PFSK-1 (cell line): ENCODE measurements around the gene AUH.

Source experiments
- FOXP2 ChIP-seq: optimal IDR thresholded peaks from 2 replicates; pipeline ENCODE3; 2011; ENCODE audit warnings: borderline replicate concordance, control low read depth, inconsistent platforms; ENCODE audit not compliant: insufficient read depth; ENCODE audit errors: extremely low read length, extremely low read depth
- POLR2AphosphoS5 ChIP-seq: IDR thresholded peaks from 2 replicates; pipeline ENCODE4 v1.6.1; 2012; ENCODE audit warnings: low read depth, mild to moderate bottlenecking, control low read depth, low read length, moderate library complexity
- REST ChIP-seq, 2 experiments: IDR thresholded peaks; 2 replicates each; pipeline versions ENCODE4 v1.6.1 to v1.8.0; 2011 to 2012; ENCODE audit warnings: low read depth in 2 of 2, low read length in 2 of 2, control low read depth in 1 of 2, inconsistent platforms in 1 of 2, mild to moderate bottlenecking in 1 of 2, moderate library complexity in 1 of 2; ENCODE audit not compliant: insufficient read depth in 1 of 2
- SIN3A ChIP-seq: IDR thresholded peaks from 2 replicates; pipeline ENCODE4 v1.6.1; 2012; ENCODE audit warnings: mild to moderate bottlenecking, low read length, moderate library complexity, borderline replicate concordance; ENCODE audit not compliant: insufficient read depth
- TAF1 ChIP-seq: IDR thresholded peaks from 2 replicates; pipeline ENCODE4 v1.6.1; 2012; ENCODE audit warnings: low read length, control low read depth, borderline replicate concordance; ENCODE audit not compliant: insufficient read depth

Gene AUH

GRCh38 chr9:91177661-91178280 is 183.9 kb downstream of the AUH start:
- TF ChIP-seq TAF1 (no peak), FOXP2 (no peak), POLR2AphosphoS5 (no peak), REST (IDR thresholded peaks at IDR 0.05; ENCODE audit: insufficient read depth in 1 of 2, low read depth in 2 of 2, low read length in 2 of 2) (no peak), SIN3A (no peak)

- no peak for TF ChIP-seq POLR2AphosphoS5
Measured at GRCh38 chr9:91177081-91177480, 184.6 kb downstream of the AUH start.

- TF ChIP-seq SIN3A (no peak), TAF1 (no peak), REST (IDR thresholded peaks at IDR 0.05; ENCODE audit: insufficient read depth in 1 of 2, low read depth in 2 of 2, low read length in 2 of 2) (no peak), POLR2AphosphoS5 (no peak), FOXP2 (no peak)
Measured at GRCh38 chr9:91176426-91176825, 185.3 kb downstream of the AUH start.

DNA sequence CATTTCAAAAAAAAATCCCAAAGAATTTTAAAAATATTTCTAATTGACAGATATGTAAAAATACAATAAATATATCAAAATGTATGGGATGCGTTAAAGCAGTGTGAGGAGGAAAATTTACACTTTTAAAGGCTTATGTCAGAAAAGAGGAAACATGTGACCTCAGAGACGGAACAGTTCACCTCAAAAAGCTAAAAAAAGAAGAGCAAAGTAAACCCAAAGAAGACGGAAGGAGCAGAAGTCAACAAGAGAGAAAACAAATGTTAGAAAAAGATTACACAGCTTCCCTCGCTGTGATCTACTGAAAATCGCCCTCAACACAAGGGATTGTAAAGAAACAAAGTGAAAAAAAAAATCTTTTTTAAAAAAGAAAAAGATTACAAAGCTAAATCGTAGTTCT is 186.9 kb downstream of the AUH start:
- no peak for TF ChIP-seq POLR2AphosphoS5
- TF ChIP-seq FOXP2 = no peak
- TF ChIP-seq TAF1 = no peak
- no peak for TF ChIP-seq REST (IDR thresholded peaks at IDR 0.05; ENCODE audit: insufficient read depth in 1 of 2, low read depth in 2 of 2, low read length in 2 of 2)
- no peak for TF ChIP-seq SIN3A

DNA sequence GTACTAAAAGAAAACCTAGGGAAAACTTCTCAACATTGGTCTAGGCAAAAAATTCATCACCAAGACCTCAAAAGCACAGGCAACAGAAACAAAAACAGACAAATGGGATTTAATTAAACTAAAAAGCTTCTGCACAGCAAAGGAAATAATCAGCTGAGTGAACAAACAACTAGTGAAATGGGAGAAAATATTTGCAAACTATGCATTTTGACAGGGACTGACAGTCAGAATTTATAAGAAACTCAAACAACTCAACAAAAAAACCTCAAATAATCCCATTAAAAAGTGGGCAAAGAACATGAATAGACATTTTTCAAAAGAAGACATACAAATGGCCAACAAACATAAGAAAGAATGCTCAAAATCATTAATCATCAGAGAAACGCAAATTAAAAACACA is 189.4 kb downstream of the AUH start:
- TF ChIP-seq POLR2AphosphoS5 (no peak), FOXP2 (no peak), REST (IDR thresholded peaks at IDR 0.05; ENCODE audit: insufficient read depth in 1 of 2, low read depth in 2 of 2, low read length in 2 of 2) (no peak), TAF1 (no peak), SIN3A (no peak)
